T-cell (primary cell): ENCODE data around the gene RAB9B. TPM values are rescaled to one million over a fixed set of nuclear protein-coding genes. Genes with fewer than 3 reads are reported as not detected.

Experiments used
- total RNA-seq, 35 experiments: library from RNA in 6 of 35; stranded (reverse) in 6 of 35; fragments of 120-200 nt in 1 of 35; gene quantifications; one replicate each; pipeline versions ENCODE4 v1.2.1 to v1.2.4 and lab custom pipeline; 2013 to 2026

RAB9B gene
- total RNA-seq, 5 donors from 2014 or later (not counting 1 experiment from before 2014, with no cell fraction given), result 0.15 to 0.41 (median 0.20) TPM

Other genes with a start within 250 kb of the RAB9B start
- 10 to 100 TPM in 2 of 5 donors, 1 to 10 TPM in 3; 9.4 to 12.4 (median 9.4) TPM for gene TCEAL4, start 246.7 kb downstream of the RAB9B start, total RNA-seq
- 1 to 10 TPM; 4.3 to 6.8 (median 5.8) TPM for gene TCEAL3, start 224.3 kb downstream of the RAB9B start, total RNA-seq
- gene TCEAL1, start 203.3 kb downstream of the RAB9B start, total RNA-seq, result 10 to 100 TPM in 1 of 5 donors, 1 to 10 TPM in 4; 5.0 to 10.0 (median 7.7) TPM
- 100 to 1,000 TPM in 2 of 5 donors, 10 to 100 TPM in 3; 72.4 to 152 (median 86.9) TPM for gene MORF4L2, start 145.6 kb downstream of the RAB9B start, total RNA-seq
- not detected for gene TMEM31, start 121.3 kb downstream of the RAB9B start, total RNA-seq
- not detected for gene PLP1, start 55.4 kb downstream of the RAB9B start, total RNA-seq
- 1 to 10 TPM; 4.1 to 9.1 (median 5.0) TPM for gene TMSB15B, start 130.4 kb upstream of the RAB9B start, total RNA-seq
- not detected for gene H2BW1, start 181.5 kb upstream of the RAB9B start, total RNA-seq
- not detected for gene H2BW2, start 207.7 kb upstream of the RAB9B start, total RNA-seq
- gene TMSB15C, start 244.0 kb upstream of the RAB9B start, total RNA-seq, result 1 to 10 TPM; 2.1 to 3.5 (median 2.7) TPM